Effector memory CD4-positive, alpha-beta T cell (primary cell): ENCODE results near the gene CRK.
"Not testable (repeated sequence)": the region's sequence is repeated elsewhere in the genome, so short reads cannot be mapped to it uniquely, and the experiment has no call there.

ENCODE experiments used
- DNase-seq, 3 donors: peaks; one replicate each; pipeline ENCODE4 v3.0.0-alpha.2; 2020
- H3K27ac ChIP-seq: 2 replicates; pipeline ENCODE4 v1.7.0; 2013; ENCODE audit warnings: mild to moderate bottlenecking, low read length, moderate library complexity; ENCODE audit not compliant: insufficient read depth, poor library complexity, severe bottlenecking
- H3K27me3 ChIP-seq: replicated peaks from 2 replicates; pipeline ENCODE4 v1.7.0; 2013; ENCODE audit warnings: mild to moderate bottlenecking, low read length; ENCODE audit not compliant: insufficient read depth, control insufficient read depth, poor library complexity, severe bottlenecking
- H3K36me3 ChIP-seq: 2 replicates; pipeline ENCODE4 v1.7.0; 2013; ENCODE audit warnings: mild to moderate bottlenecking, low read length, moderate library complexity; ENCODE audit not compliant: control insufficient read depth, insufficient read depth
- H3K4me1 ChIP-seq: 2 replicates; pipeline ENCODE4 v1.7.0; 2013; ENCODE audit warnings: low read length, mild to moderate bottlenecking; ENCODE audit not compliant: control insufficient read depth, insufficient read depth, poor library complexity, severe bottlenecking
- H3K4me3 ChIP-seq: 2 replicates; pipeline ENCODE4 v1.7.0; 2013; ENCODE audit warnings: low read length, low read depth, mild to moderate bottlenecking; ENCODE audit not compliant: insufficient read depth, poor library complexity, severe bottlenecking
- H3K9me3 ChIP-seq: 2 replicates; pipeline ENCODE4 v1.7.0; 2013; ENCODE audit warnings: mild to moderate bottlenecking, low read length, moderate library complexity; ENCODE audit not compliant: control insufficient read depth

The CRK gene

GRCh38 chr17:1423456-1424135 is 32.4 kb downstream of the CRK start:
- no peak overlapping the region for H3K27ac ChIP-seq
- DNase-seq, result no peak
- no peaks in the 10 kb centered on the region for H3K27me3 ChIP-seq
- peaks cover 27% of the 10 kb centered on the region for H3K36me3 ChIP-seq
- no peak overlapping the region for H3K4me3 ChIP-seq
- no peaks in the 10 kb centered on the region for H3K9me3 ChIP-seq
- H3K4me1 ChIP-seq, result no peaks in the 10 kb centered on the region

GRCh38 chr17:1422885-1423284 is 33.1 kb downstream of the CRK start:
- no peaks in the 10 kb centered on the region for H3K27me3 ChIP-seq
- no peaks in the 10 kb centered on the region for H3K4me1 ChIP-seq
- no peak overlapping the region for H3K27ac ChIP-seq
- H3K4me3 ChIP-seq, result no peak overlapping the region
- DNase-seq, result no peak
- H3K36me3 ChIP-seq, result peaks cover 27% of the 10 kb centered on the region
- H3K9me3 ChIP-seq, result no peaks in the 10 kb centered on the region

GRCh38 chr17:1421470-1421869 is 34.6 kb downstream of the CRK start:
- Histone ChIP-seq H3K36me3 (peaks cover 27% of the 10 kb centered on the region), H3K4me1 (no peaks in the 10 kb centered on the region), H3K27me3 (no peaks in the 10 kb centered on the region), H3K4me3 (no peak overlapping the region), H3K27ac (no peak overlapping the region), H3K9me3 (no peaks in the 10 kb centered on the region)
- no peak for DNase-seq

GRCh38 chr17:1420981-1421380 is 35.1 kb downstream of the CRK start:
- no peak for DNase-seq
- no peaks in the 10 kb centered on the region for H3K27me3 ChIP-seq
- H3K36me3 ChIP-seq, result peaks cover 27% of the 10 kb centered on the region
- H3K4me3 ChIP-seq, result no peak overlapping the region
- no peaks in the 10 kb centered on the region for H3K4me1 ChIP-seq
- H3K9me3 ChIP-seq, result no peaks in the 10 kb centered on the region
- H3K27ac ChIP-seq, result no peak overlapping the region

- H3K27me3 ChIP-seq, result no peaks in the 10 kb centered on the region
- no peak overlapping the region for H3K27ac ChIP-seq
- H3K9me3 ChIP-seq, result no peaks in the 10 kb centered on the region
- no peak for DNase-seq
- H3K4me1 ChIP-seq, result no peaks in the 10 kb centered on the region
- H3K36me3 ChIP-seq, result peaks cover 22% of the 10 kb centered on the region
- no peak overlapping the region for H3K4me3 ChIP-seq
These were observed 35.9 kb downstream of the CRK start for GRCh38 chr17:1420163-1420562.

GRCh38 chr17:1418476-1418875 is 37.6 kb downstream of the CRK start:
- DNase-seq, H3K27ac ChIP-seq, H3K4me1 ChIP-seq, H3K9me3 ChIP-seq, H3K27me3 ChIP-seq, H3K4me3 ChIP-seq: not testable (repeated sequence)
- H3K36me3 ChIP-seq, result peaks cover 20% of the 10 kb centered on the region

GRCh38 chr17:1416414-1416813 is 39.6 kb downstream of the CRK start:
- peaks cover 5% of the 10 kb centered on the region for H3K36me3 ChIP-seq
- DNase-seq, result no peak
- H3K4me1 ChIP-seq, result no peaks in the 10 kb centered on the region
- H3K4me3 ChIP-seq, result no peak overlapping the region
- H3K27ac ChIP-seq, result no peak overlapping the region
- no peaks in the 10 kb centered on the region for H3K27me3 ChIP-seq
- no peaks in the 10 kb centered on the region for H3K9me3 ChIP-seq

GRCh38 chr17:1414634-1415033 is 41.4 kb downstream of the CRK start:
- Histone ChIP-seq H3K36me3 (no peaks in the 10 kb centered on the region), H3K27me3 (no peaks in the 10 kb centered on the region), H3K27ac (no peak overlapping the region), H3K9me3 (no peaks in the 10 kb centered on the region), H3K4me3 (no peak overlapping the region), H3K4me1 (no peaks in the 10 kb centered on the region)
- no peak for DNase-seq

GRCh38 chr17:1414001-1414574 is 41.9 kb downstream of the CRK start:
- Histone ChIP-seq H3K4me1 (no peaks in the 10 kb centered on the region), H3K9me3 (no peaks in the 10 kb centered on the region), H3K4me3 (no peak overlapping the region), H3K27ac (no peak overlapping the region), H3K36me3 (no peaks in the 10 kb centered on the region), H3K27me3 (no peaks in the 10 kb centered on the region)
- no peak for DNase-seq

GRCh38 chr17:1413281-1413791 is 42.7 kb downstream of the CRK start:
- Histone ChIP-seq H3K4me1 (no peaks in the 10 kb centered on the region), H3K36me3 (no peaks in the 10 kb centered on the region), H3K4me3 (no peak overlapping the region), H3K27ac (no peak overlapping the region), H3K9me3 (no peaks in the 10 kb centered on the region), H3K27me3 (no peaks in the 10 kb centered on the region)
- no peak for DNase-seq
